GM23338 (cell line): ENCODE measurements around the gene RPUSD3. TPM values are rescaled to one million over a fixed set of nuclear protein-coding genes. Genes with fewer than 3 reads are reported as not detected.

ENCODE experiments used
- ATAC-seq: fragments of 200-7000 bp; cut with Tn5 transposase; 3 replicates; pipeline ENCODE4 v1.9.1; 2020
- DNase-seq: peaks from one replicate; pipeline ENCODE4 v3.0.0-alpha.2; 2015; ENCODE audit warnings: low spot score
- H2AFZ ChIP-seq: fragments of 200-600 bp; sonication (generic); 2 replicates; pipeline ENCODE4 v1.8.0; 2016; ENCODE audit warnings: antibody characterized with exemption, mild to moderate bottlenecking, moderate library complexity
- H3F3A ChIP-seq: fragments of 200-600 bp; sonication (generic); replicated peaks from 2 replicates; pipeline ENCODE4 v1.8.0; 2017; ENCODE audit warnings: antibody characterized with exemption, mixed run types, low read depth
- H3K27ac ChIP-seq: fragments of 200-600 bp; sonication (generic); 2 replicates; pipeline ENCODE4 v1.6.1; 2016; ENCODE audit warnings: low read depth
- H3K27me3 ChIP-seq: fragments of 200-600 bp; sonication (generic); 2 replicates; pipeline ENCODE4 v1.8.0; 2016; ENCODE audit warnings: mild to moderate bottlenecking, mixed run types, moderate library complexity; ENCODE audit not compliant: insufficient read depth
- H3K36me3 ChIP-seq: fragments of 200-600 bp; sonication (generic); 2 replicates; pipeline ENCODE4 v1.8.0; 2016; ENCODE audit warnings: mild to moderate bottlenecking; ENCODE audit not compliant: insufficient read depth
- H3K4me1 ChIP-seq: fragments of 200-600 bp; sonication (generic); 2 replicates; pipeline ENCODE4 v1.8.0; 2016; ENCODE audit warnings: mild to moderate bottlenecking, moderate library complexity; ENCODE audit not compliant: insufficient read depth
- H3K4me2 ChIP-seq: fragments of 200-600 bp; sonication (generic); 2 replicates; pipeline ENCODE4 v1.7.1; 2017; ENCODE audit warnings: mixed run types
- H3K4me3 ChIP-seq: fragments of 200-600 bp; sonication (generic); 2 replicates; pipeline ENCODE4 v1.6.1; 2016; ENCODE audit warnings: mixed run types
- H3K79me2 ChIP-seq: fragments of 200-600 bp; sonication (generic); replicated peaks from 2 replicates; pipeline ENCODE4 v1.8.0; 2017; ENCODE audit warnings: mild to moderate bottlenecking; ENCODE audit not compliant: insufficient read depth
- H3K9me2 ChIP-seq: fragments of 200-600 bp; sonication (generic); 2 replicates; pipeline ENCODE4 v1.8.0; 2017; ENCODE audit not compliant: insufficient read depth
- H4K20me1 ChIP-seq: fragments of 200-600 bp; sonication (generic); replicated peaks from 2 replicates; pipeline ENCODE4 v1.8.0; 2017; ENCODE audit warnings: mild to moderate bottlenecking; ENCODE audit not compliant: insufficient read depth
- H3K27ac Mint-ChIP-seq: 2 replicates; pipeline ENCODE4 v1.8.0; 2020; ENCODE audit warnings: inconsistent platforms, mild to moderate bottlenecking, moderate library complexity, mixed read lengths
- H3K27me3 Mint-ChIP-seq: 3 replicates; pipeline ENCODE4 v1.8.0; 2022; ENCODE audit warnings: low read depth, mild to moderate bottlenecking, moderate library complexity, mixed read lengths, inconsistent platforms; ENCODE audit not compliant: insufficient read depth, poor library complexity
- H3K36me3 Mint-ChIP-seq: 3 replicates; pipeline ENCODE4 v1.8.0; 2021; ENCODE audit warnings: low read depth, mild to moderate bottlenecking, inconsistent platforms, moderate library complexity, mixed read lengths
- H3K4me1 Mint-ChIP-seq: 3 replicates; pipeline ENCODE4 v1.8.0; 2020; ENCODE audit warnings: mild to moderate bottlenecking, inconsistent platforms, mixed read lengths
- H3K4me3 Mint-ChIP-seq: 3 replicates; pipeline ENCODE4 v1.8.0; 2021; ENCODE audit warnings: moderate library complexity, mild to moderate bottlenecking, inconsistent platforms, mixed read lengths
- H3K9me3 Mint-ChIP-seq: 3 replicates; pipeline ENCODE4 v1.8.0; 2020; ENCODE audit warnings: moderate library complexity, mild to moderate bottlenecking, inconsistent platforms, mixed read lengths
- CREB1 ChIP-seq: fragments of 250-450 bp; sonication (Bioruptor Pico); IDR thresholded peaks from 2 replicates; pipeline ENCODE4 v1.5.0; 2020; ENCODE audit warnings: low read depth, mild to moderate bottlenecking, moderate library complexity
- CTCF ChIP-seq, 2 experiments: fragments of 200-600 bp in 1 of 2; sonication (generic) in 1 of 2; conservative IDR thresholded peaks; 2 replicates each; pipeline versions ENCODE4 v1.5.1 to v1.6.1; 2016 to 2017; ENCODE audit warnings: antibody characterized with exemption in 2 of 2, low read depth in 2 of 2, mild to moderate bottlenecking in 2 of 2, moderate library complexity in 1 of 2
- ETS1 ChIP-seq: IDR thresholded peaks from 2 replicates; pipeline ENCODE4 v1.6.1; 2016; ENCODE audit warnings: antibody characterized with exemption
- EZH2 ChIP-seq: fragments of 200-600 bp; sonication (generic); IDR thresholded peaks from one replicate; pipeline ENCODE4 v1.8.0; 2017; ENCODE audit warnings: antibody characterized with exemption, mild to moderate bottlenecking, low read depth; ENCODE audit not compliant: unreplicated experiment
- EZH2phosphoT487 ChIP-seq: fragments of 200-600 bp; sonication (generic); IDR thresholded peaks from one replicate; pipeline ENCODE4 v1.8.1; 2018; ENCODE audit warnings: antibody characterized with exemption; ENCODE audit not compliant: unreplicated experiment
- JUNB ChIP-seq: IDR thresholded peaks from one replicate; pipeline ENCODE4 v1.6.1; 2016; ENCODE audit warnings: antibody characterized with exemption; ENCODE audit not compliant: unreplicated experiment
- NANOG ChIP-seq: IDR thresholded peaks from 2 replicates; pipeline ENCODE4 v1.6.1; 2016; ENCODE audit warnings: antibody characterized with exemption, borderline replicate concordance
- POLR2AphosphoS5 ChIP-seq: IDR thresholded peaks from 2 replicates; pipeline ENCODE4 v1.6.1; 2016; ENCODE audit warnings: antibody characterized with exemption, low read depth
- REST ChIP-seq: IDR thresholded peaks from one replicate; pipeline ENCODE4 v1.6.1; 2018; ENCODE audit warnings: antibody characterized with exemption; ENCODE audit not compliant: unreplicated experiment
- STAT1 ChIP-seq: IDR thresholded peaks from one replicate; pipeline ENCODE4 v1.6.1; 2016; ENCODE audit warnings: antibody characterized with exemption; ENCODE audit not compliant: unreplicated experiment
- ZNF114 ChIP-seq: fragments of 250-450 bp; sonication (Bioruptor Pico); IDR thresholded peaks from 2 replicates; pipeline ENCODE4 v1.5.0; 2020; ENCODE audit warnings: mild to moderate bottlenecking, moderate library complexity
- ZNF331 ChIP-seq: fragments of 250-450 bp; sonication (Bioruptor Pico); IDR thresholded peaks from 2 replicates; pipeline ENCODE4 v1.5.0; 2020; ENCODE audit warnings: low read depth, mild to moderate bottlenecking, moderate library complexity
- polyA plus RNA-seq: library from polyadenylated mRNA; unstranded; fragments of >200 nt; fragmentation: Nextera tagmentation; extraction: Ambion mirVana; gene quantifications from 2 replicates; pipeline ENCODE4 v1.2.1, GENCODE V29; 2016
- total RNA-seq: library from RNA; depleted of rRNA; stranded (reverse); fragments of >200 nt; shearing (Covaris generic); gene quantifications from 2 replicates; pipeline ENCODE4 v1.2.3, GENCODE V29; 2014
- TF ChIP-seq, protein P1 (sequence below): fragments of 250-450 bp; sonication (Bioruptor Pico); IDR thresholded peaks from 2 replicates; pipeline ENCODE4 v1.5.0; 2020; ENCODE audit warnings: mild to moderate bottlenecking, moderate library complexity

The RPUSD3 gene
- total and polyA plus RNA-seq, 2 experiments from 2014 or later: 64.3 to 73.4 TPM

DNA sequence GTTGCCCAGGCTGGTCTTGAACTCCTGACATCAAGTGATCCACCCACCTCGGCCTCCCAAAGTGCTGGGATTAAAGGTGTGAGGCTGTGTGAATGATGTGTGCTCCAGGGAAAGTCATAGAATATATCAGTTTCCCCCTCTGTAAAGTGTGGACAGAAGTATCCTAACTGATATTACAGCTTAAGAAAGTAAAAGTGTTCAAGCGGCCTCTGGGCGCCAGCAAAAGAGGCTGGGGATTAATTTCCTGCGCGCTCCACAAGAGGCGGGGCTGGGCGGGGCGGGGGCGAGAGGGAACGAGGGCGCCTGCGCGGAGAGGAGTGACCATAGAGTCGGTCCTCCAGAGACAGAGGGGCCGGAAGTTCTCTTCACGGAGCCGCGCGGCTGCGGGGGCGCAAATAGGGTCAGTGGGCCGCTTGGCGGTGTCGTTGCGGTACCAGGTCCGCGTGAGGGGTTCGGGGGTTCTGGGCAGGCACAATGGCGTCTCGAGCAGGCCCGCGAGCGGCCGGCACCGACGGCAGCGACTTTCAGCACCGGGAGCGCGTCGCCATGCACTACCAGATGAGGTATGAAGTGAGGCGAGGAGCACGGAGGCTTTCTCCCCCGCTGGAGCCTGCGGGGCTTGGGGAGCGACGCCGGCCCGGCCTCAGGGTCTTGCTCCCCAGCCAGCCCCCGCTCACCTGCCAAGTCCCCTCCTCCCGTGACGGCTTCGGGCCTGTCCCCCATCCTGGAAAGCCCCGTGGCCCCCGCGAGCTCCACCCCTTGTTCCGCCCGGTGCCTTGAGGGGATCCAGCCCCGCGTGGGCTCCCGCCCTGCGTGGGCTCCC is 46.7 kb upstream of the RPUSD3 start, which contains the start of gene JAGN1:
Gene JAGN1, plus strand, starts transcription at position 362 of the 823 bp plus-strand sequence. Its CDS starts 113 bp downstream, at position 475.
- Histone ChIP-seq H3K9me2 (no peaks in the 10 kb centered on the region), H3K27ac (0 out of 2 replicates have a peak within 1 kb of the TSS, but pooled peaks have one; percentile 72), H3K4me2 (peak within 1 kb of the TSS; percentile 99), H4K20me1 (peaks cover 4% of the 10 kb centered on the region; the same call in 1 of the 2 replicates), H3K4me1 (peaks cover 5% of the 10 kb centered on the region; the same call in 1 of the 2 replicates), H2AFZ (peak within 1 kb of the TSS; percentile 96), H3K27me3 (no peaks in the 10 kb centered on the region), H3K36me3 (0 out of 2 replicates have a peak, but pooled peaks cover 9% of the 10 kb centered on the region), H3F3A (peaks cover 9% of the 10 kb centered on the region; the same call in 1 of the 2 replicates), H3K79me2 (peaks cover 17% of the 10 kb centered on the region), H3K4me3 (peak within 1 kb of the TSS; percentile 100)
- H3K9me3 Mint-ChIP-seq: no peaks in the 10 kb centered on the region
- H3K27me3 Mint-ChIP-seq: peaks cover 11% of the 10 kb centered on the region
- no peak for TF ChIP-seq EZH2
- TF ChIP-seq ZNF114: no peak
- peak in 1 of 2 experiments; percentile 13; a peak in 1 of 4 replicates for TF ChIP-seq CTCF (conservative IDR thresholded peaks at IDR 0.05; ENCODE audit: low read depth in 2 of 2)
- no peak for TF ChIP-seq STAT1
- TF ChIP-seq JUNB: no peak
- TF ChIP-seq, protein P1, sequence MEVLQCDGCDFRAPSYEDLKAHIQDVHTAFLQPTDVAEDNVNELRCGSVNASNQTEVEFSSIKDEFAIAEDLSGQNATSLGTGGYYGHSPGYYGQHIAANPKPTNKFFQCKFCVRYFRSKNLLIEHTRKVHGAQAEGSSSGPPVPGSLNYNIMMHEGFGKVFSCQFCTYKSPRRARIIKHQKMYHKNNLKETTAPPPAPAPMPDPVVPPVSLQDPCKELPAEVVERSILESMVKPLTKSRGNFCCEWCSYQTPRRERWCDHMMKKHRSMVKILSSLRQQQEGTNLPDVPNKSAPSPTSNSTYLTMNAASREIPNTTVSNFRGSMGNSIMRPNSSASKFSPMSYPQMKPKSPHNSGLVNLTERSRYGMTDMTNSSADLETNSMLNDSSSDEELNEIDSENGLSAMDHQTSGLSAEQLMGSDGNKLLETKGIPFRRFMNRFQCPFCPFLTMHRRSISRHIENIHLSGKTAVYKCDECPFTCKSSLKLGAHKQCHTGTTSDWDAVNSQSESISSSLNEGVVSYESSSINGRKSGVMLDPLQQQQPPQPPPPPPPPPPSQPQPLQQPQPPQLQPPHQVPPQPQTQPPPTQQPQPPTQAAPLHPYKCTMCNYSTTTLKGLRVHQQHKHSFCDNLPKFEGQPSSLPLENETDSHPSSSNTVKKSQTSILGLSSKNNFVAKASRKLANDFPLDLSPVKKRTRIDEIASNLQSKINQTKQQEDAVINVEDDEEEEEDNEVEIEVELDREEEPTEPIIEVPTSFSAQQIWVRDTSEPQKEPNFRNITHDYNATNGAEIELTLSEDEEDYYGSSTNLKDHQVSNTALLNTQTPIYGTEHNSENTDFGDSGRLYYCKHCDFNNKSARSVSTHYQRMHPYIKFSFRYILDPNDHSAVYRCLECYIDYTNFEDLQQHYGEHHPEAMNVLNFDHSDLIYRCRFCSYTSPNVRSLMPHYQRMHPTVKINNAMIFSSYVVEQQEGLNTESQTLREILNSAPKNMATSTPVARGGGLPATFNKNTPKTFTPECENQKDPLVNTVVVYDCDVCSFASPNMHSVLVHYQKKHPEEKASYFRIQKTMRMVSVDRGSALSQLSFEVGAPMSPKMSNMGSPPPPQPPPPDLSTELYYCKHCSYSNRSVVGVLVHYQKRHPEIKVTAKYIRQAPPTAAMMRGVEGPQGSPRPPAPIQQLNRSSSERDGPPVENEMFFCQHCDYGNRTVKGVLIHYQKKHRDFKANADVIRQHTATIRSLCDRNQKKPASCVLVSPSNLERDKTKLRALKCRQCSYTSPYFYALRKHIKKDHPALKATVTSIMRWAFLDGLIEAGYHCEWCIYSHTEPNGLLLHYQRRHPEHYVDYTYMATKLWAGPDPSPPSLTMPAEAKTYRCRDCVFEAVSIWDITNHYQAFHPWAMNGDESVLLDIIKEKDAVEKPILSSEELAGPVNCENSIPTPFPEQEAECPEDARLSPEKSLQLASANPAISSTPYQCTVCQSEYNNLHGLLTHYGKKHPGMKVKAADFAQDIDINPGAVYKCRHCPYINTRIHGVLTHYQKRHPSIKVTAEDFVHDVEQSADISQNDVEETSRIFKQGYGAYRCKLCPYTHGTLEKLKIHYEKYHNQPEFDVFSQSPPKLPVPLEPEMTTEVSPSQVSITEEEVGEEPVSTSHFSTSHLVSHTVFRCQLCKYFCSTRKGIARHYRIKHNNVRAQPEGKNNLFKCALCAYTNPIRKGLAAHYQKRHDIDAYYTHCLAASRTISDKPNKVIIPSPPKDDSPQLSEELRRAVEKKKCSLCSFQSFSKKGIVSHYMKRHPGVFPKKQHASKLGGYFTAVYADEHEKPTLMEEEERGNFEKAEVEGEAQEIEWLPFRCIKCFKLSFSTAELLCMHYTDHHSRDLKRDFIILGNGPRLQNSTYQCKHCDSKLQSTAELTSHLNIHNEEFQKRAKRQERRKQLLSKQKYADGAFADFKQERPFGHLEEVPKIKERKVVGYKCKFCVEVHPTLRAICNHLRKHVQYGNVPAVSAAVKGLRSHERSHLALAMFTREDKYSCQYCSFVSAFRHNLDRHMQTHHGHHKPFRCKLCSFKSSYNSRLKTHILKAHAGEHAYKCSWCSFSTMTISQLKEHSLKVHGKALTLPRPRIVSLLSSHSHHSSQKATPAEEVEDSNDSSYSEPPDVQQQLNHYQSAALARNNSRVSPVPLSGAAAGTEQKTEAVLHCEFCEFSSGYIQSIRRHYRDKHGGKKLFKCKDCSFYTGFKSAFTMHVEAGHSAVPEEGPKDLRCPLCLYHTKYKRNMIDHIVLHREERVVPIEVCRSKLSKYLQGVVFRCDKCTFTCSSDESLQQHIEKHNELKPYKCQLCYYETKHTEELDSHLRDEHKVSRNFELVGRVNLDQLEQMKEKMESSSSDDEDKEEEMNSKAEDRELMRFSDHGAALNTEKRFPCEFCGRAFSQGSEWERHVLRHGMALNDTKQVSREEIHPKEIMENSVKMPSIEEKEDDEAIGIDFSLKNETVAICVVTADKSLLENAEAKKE: no peak
- no peak for TF ChIP-seq EZH2phosphoT487
- peak; percentile 81 for TF ChIP-seq ETS1
- no peak for TF ChIP-seq NANOG
- no peak for TF ChIP-seq CREB1 (CRISPR knock-in tag)
- no peak for TF ChIP-seq REST
- peak; percentile 97 for TF ChIP-seq POLR2AphosphoS5
- no peak for TF ChIP-seq ZNF331
- ATAC-seq (peak; percentile 93), DNase-seq (peak; percentile 95)
- H3K4me1 Mint-ChIP-seq: peaks cover 12% of the 10 kb centered on the region
- H3K36me3 Mint-ChIP-seq: peaks cover 33% of the 10 kb centered on the region
- H3K27ac Mint-ChIP-seq: peak within 1 kb of the TSS; percentile 99
- H3K4me3 Mint-ChIP-seq: peak within 1 kb of the TSS; percentile 99
